Measurements from ENCODE around the gene IFIT2. TPM values are rescaled to one million over a fixed set of nuclear protein-coding genes. Genes with fewer than 3 reads are reported as not detected.

The IFIT2 gene
- total RNA-seq, 1 experiment from 2014 or later: not detected

DNA sequence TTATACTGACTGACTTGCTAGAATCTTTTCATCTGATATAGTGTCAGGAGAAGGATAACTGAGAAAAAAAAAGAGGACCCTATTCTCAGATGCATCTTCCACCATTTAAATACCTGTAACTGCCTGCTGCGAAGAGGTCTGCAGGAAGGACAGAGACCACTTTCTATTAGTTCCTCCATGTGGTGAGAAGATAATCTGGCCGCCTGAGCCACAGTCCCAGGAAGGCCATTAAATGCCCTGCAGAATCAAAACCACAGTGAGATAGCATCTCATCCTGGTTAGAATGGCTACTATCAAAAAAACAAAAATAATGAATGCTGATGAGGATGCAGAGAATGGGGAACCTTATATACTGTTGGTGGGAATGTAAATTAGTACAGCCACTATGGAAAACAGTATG lies 56.1 kb downstream of the IFIT2 start:
- peaks cover 0 to 10% (median 10%) of the 10 kb centered on the region in 3 experiments; a peak in 5 of 7 replicates for H3K36me3 Mint-ChIP-seq (ENCODE audit: insufficient read depth in 1 of 3, low read depth in 3 of 3)
- Histone ChIP-seq H2BK15ac (ENCODE audit: low read depth, low read length) (no peak overlapping the region), H3K23ac (ENCODE audit: insufficient read length, low read depth, low read length) (no peak overlapping the region), H3K23me2 (ENCODE audit: insufficient read length, low read depth, low read length, poor library complexity, severe bottlenecking) (no peaks in the 10 kb centered on the region), H3K4me2 (ENCODE audit: insufficient read depth, insufficient read length, low read length) (no peak overlapping the region), H3K4ac (ENCODE audit: low read depth, low read length) (no peak overlapping the region), H4K20me1 (ENCODE audit: control insufficient read depth, insufficient read depth, insufficient read length) (no peaks in the 10 kb centered on the region), H3K9me3 (ENCODE audit: control insufficient read depth, low read depth, low read length) (no peaks in the 10 kb centered on the region), H3K18ac (ENCODE audit: insufficient read length, low read depth, low read length) (no peak overlapping the region), H3K56ac (ENCODE audit: insufficient read length, low read depth, low read length) (no peak overlapping the region), H2AK5ac (ENCODE audit: insufficient read length, low read length) (no peak overlapping the region), H2AFZ (ENCODE audit: low read length) (no peak overlapping the region), H3K9ac (ENCODE audit: extremely low read depth, insufficient read length, low read length) (no peak overlapping the region), H2BK120ac (ENCODE audit: low read depth, low read length, poor library complexity, severe bottlenecking) (no peak overlapping the region), H2BK12ac (ENCODE audit: insufficient read length, low read depth, low read length) (no peak overlapping the region), H4K5ac (ENCODE audit: insufficient read length, low read depth, low read length) (no peak overlapping the region), H3K27me3 (ENCODE audit: insufficient read depth, low read length) (no peaks in the 10 kb centered on the region), H3K79me1 (ENCODE audit: insufficient read depth, low read depth, low read length, poor library complexity, severe bottlenecking) (no peaks in the 10 kb centered on the region), H3K4me1 (ENCODE audit: insufficient read depth, low read length) (no peaks in the 10 kb centered on the region; the same call in 1 of the 2 replicates), H2BK5ac (ENCODE audit: insufficient read length, low read length) (no peak overlapping the region), H4K8ac (replicated peaks; ENCODE audit: insufficient read length, low read depth, low read length) (no peak overlapping the region), H2BK20ac (ENCODE audit: low read depth, low read length, poor library complexity, severe bottlenecking) (no peak overlapping the region), H3K27ac (ENCODE audit: insufficient read length, low read depth, low read length) (no peak overlapping the region), H4K91ac (ENCODE audit: insufficient read length, low read depth, low read length) (no peak overlapping the region), H3T11ph (ENCODE audit: low read length) (no peak overlapping the region), H3K79me2 (ENCODE audit: insufficient read depth, low read length) (no peaks in the 10 kb centered on the region), H3K14ac (ENCODE audit: insufficient read depth, low read length) (no peak overlapping the region)
- TF ChIP-seq, protein P1, sequence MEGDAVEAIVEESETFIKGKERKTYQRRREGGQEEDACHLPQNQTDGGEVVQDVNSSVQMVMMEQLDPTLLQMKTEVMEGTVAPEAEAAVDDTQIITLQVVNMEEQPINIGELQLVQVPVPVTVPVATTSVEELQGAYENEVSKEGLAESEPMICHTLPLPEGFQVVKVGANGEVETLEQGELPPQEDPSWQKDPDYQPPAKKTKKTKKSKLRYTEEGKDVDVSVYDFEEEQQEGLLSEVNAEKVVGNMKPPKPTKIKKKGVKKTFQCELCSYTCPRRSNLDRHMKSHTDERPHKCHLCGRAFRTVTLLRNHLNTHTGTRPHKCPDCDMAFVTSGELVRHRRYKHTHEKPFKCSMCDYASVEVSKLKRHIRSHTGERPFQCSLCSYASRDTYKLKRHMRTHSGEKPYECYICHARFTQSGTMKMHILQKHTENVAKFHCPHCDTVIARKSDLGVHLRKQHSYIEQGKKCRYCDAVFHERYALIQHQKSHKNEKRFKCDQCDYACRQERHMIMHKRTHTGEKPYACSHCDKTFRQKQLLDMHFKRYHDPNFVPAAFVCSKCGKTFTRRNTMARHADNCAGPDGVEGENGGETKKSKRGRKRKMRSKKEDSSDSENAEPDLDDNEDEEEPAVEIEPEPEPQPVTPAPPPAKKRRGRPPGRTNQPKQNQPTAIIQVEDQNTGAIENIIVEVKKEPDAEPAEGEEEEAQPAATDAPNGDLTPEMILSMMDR (conservative IDR thresholded peaks at IDR 0.05): no peak
- no peak for DNase-seq
- WGBS (ENCODE audit: extremely low coverage, insufficient read length, low lambda C conversion rate): no CpG with 5 or more reads among the region's 2 CpGs
- H3K4me1 Mint-ChIP-seq: peaks cover 7 to 12% of the 10 kb centered on the region in 2 experiments
- H3K9me3 Mint-ChIP-seq: peaks cover 2 to 12% of the 10 kb centered on the region in 2 experiments; a peak in 3 of 5 replicates
- no peak overlapping the region for H3K4me3 Mint-ChIP-seq
- no peak overlapping the region; a peak in 1 of 7 replicates for H3K27ac Mint-ChIP-seq
- no peaks in the 10 kb centered on the region for H3K27me3 Mint-ChIP-seq (ENCODE audit: low read depth)

Other genes with a start within 250 kb of the IFIT2 start
- 0.88 and 1.0 TPM in 2 replicates for gene CH25H, start 94.7 kb upstream of the IFIT2 start, total RNA-seq (2021)
- gene LIPA, start 50.3 kb upstream of the IFIT2 start, total RNA-seq (2021): 20.0 and 20.9 TPM in 2 replicates
- 0.55 and 0.64 TPM in 2 replicates for gene IFIT3, start 26.0 kb downstream of the IFIT2 start, total RNA-seq (2021)
- not detected in 2 replicates for gene IFIT1B, start 76.0 kb downstream of the IFIT2 start, total RNA-seq (2021)
- gene IFIT1, start 90.6 kb downstream of the IFIT2 start, total RNA-seq (2021): 1.2 and 1.9 TPM in 2 replicates
- gene IFIT5, start 112.5 kb downstream of the IFIT2 start, total RNA-seq (2021): 2.1 and 2.3 TPM in 2 replicates
- 0.77 and 0.88 TPM in 2 replicates for gene SLC16A12, start 233.5 kb downstream of the IFIT2 start, total RNA-seq (2021)

Data from H9 (cell line).